Endodermal cell (in vitro differentiated cells): ENCODE data around the gene PFN3. TPM values are rescaled to one million over a fixed set of nuclear protein-coding genes. Genes with fewer than 3 reads are reported as not detected.
A peak's percentile ranks its signal among the peaks of the same experiment; 100 is the strongest.

Experiments used
- DNase-seq: peaks from one replicate; pipeline ENCODE4 v3.0.0-alpha.2; 2017
- H3K27ac ChIP-seq: 2 replicates; pipeline ENCODE4 v1.5.1; 2013; ENCODE audit warnings: mild to moderate bottlenecking, low read depth, low read length, moderate library complexity
- H3K27me3 ChIP-seq: 2 replicates; pipeline ENCODE4 v1.6.1; 2013; ENCODE audit warnings: mild to moderate bottlenecking, low read length, moderate library complexity; ENCODE audit not compliant: insufficient read depth, control insufficient read depth, poor library complexity, severe bottlenecking
- H3K36me3 ChIP-seq: 2 replicates; pipeline ENCODE4 v1.7.0; 2013; ENCODE audit warnings: mild to moderate bottlenecking, low read length, moderate library complexity; ENCODE audit not compliant: control insufficient read depth, insufficient read depth
- H3K4me1 ChIP-seq: one replicate; pipeline ENCODE4 v1.7.0; 2013; ENCODE audit warnings: low read length; ENCODE audit not compliant: control insufficient read depth, insufficient read depth
- H3K4me3 ChIP-seq: 2 replicates; pipeline ENCODE4 v1.5.1; 2013; ENCODE audit warnings: mild to moderate bottlenecking, low read length, moderate library complexity
- H3K9ac ChIP-seq: 2 replicates; pipeline ENCODE4 v1.6.1; 2013; ENCODE audit warnings: mild to moderate bottlenecking, low read length, moderate library complexity; ENCODE audit not compliant: poor library complexity, severe bottlenecking; ENCODE audit errors: extremely low read depth
- H3K9me3 ChIP-seq: 2 replicates; pipeline ENCODE4 v1.6.1; 2013; ENCODE audit warnings: mild to moderate bottlenecking, low read length, moderate library complexity; ENCODE audit not compliant: control insufficient read depth
- H3K27ac Mint-ChIP-seq: 2 replicates; pipeline ENCODE4 v1.8.0; 2020; ENCODE audit warnings: mixed read lengths
- H3K27me3 Mint-ChIP-seq: 2 replicates; pipeline ENCODE4 v1.8.0; 2021; ENCODE audit warnings: mild to moderate bottlenecking, mixed read lengths; ENCODE audit not compliant: insufficient read depth
- H3K36me3 Mint-ChIP-seq: 2 replicates; pipeline ENCODE4 v1.8.0; 2020; ENCODE audit warnings: low read depth, mixed read lengths
- H3K4me1 Mint-ChIP-seq: 2 replicates; pipeline ENCODE4 v1.8.0; 2020; ENCODE audit warnings: mixed read lengths
- H3K4me3 Mint-ChIP-seq: 2 replicates; pipeline ENCODE4 v1.8.0; 2020; ENCODE audit warnings: mild to moderate bottlenecking, moderate library complexity, mixed read lengths
- H3K9me3 Mint-ChIP-seq: 2 replicates; pipeline ENCODE4 v1.8.0; 2020; ENCODE audit warnings: mild to moderate bottlenecking, mixed read lengths
- CTCF ChIP-seq: fragments of 200-600 bp; sonication (generic); conservative IDR thresholded peaks from 2 replicates; pipeline ENCODE4 v1.5.0; 2021; ENCODE audit warnings: antibody characterized with exemption, mild to moderate bottlenecking
- whole genome bisulfite sequencing, 2 experiments: methylation state at CpG; one replicate each; pipeline versions ENCODE4 v1.1.5 to v1.1.7; 2013; ENCODE audit warnings: missing lambda C conversion rate in 2 of 2, mixed read lengths in 1 of 2; ENCODE audit not compliant: insufficient coverage in 1 of 2, insufficient read length in 1 of 2; 5-methylcytosine and 5-hydroxymethylcytosine counted together
- total RNA-seq, 2 donors: library from RNA; stranded (reverse); fragmentation: NEBNext Ultra II Directional in 1 of 2; extraction: Animal tissue kit (Norgen Biotek cat#: 25700) in 1 of 2; gene quantifications; 2 replicates in 1 of 2; 3 replicates in 1 of 2; pipeline ENCODE4 v1.2.1, GENCODE V29; 2021

Gene PFN3
- total RNA-seq, 2 donors from 2014 or later: not detected

- H3K4me3 ChIP-seq: no peak overlapping the region
- no peak for TF ChIP-seq CTCF
- 86 to 88% methylated on average over 5 of the region's 5 CpGs for WGBS, 2 experiments
- H3K27me3 Mint-ChIP-seq: no peaks in the 10 kb centered on the region
- no peaks in the 10 kb centered on the region for H3K27me3 ChIP-seq
- H3K36me3 Mint-ChIP-seq: no peaks in the 10 kb centered on the region
- no peak for DNase-seq
- no peak overlapping the region for H3K9ac ChIP-seq
- no peaks in the 10 kb centered on the region for H3K9me3 ChIP-seq
- peak overlapping the region; percentile 8 for H3K27ac Mint-ChIP-seq
- H3K9me3 Mint-ChIP-seq: no peaks in the 10 kb centered on the region
- H3K4me1 Mint-ChIP-seq: peaks cover 9% of the 10 kb centered on the region
- H3K4me3 Mint-ChIP-seq: no peak overlapping the region
- H3K4me1 ChIP-seq: no peaks in the 10 kb centered on the region
- no peak overlapping the region for H3K27ac ChIP-seq
- no peaks in the 10 kb centered on the region for H3K36me3 ChIP-seq
Measured at GRCh38 chr5:177374211-177374610, 26.2 kb downstream of the PFN3 start.

GRCh38 chr5:177373806-177374205, 26.7 kb downstream of the PFN3 start:
- Histone ChIP-seq H3K9ac (no peak overlapping the region), H3K36me3 (no peaks in the 10 kb centered on the region), H3K4me1 (no peaks in the 10 kb centered on the region), H3K27me3 (no peaks in the 10 kb centered on the region), H3K27ac (no peak overlapping the region), H3K9me3 (no peaks in the 10 kb centered on the region), H3K4me3 (no peak overlapping the region)
- DNase-seq: no peak
- no peaks in the 10 kb centered on the region for H3K9me3 Mint-ChIP-seq
- H3K27ac Mint-ChIP-seq: peak overlapping the region; percentile 8
- TF ChIP-seq CTCF: no peak
- no peak overlapping the region for H3K4me3 Mint-ChIP-seq
- H3K4me1 Mint-ChIP-seq: peaks cover 13% of the 10 kb centered on the region
- no peaks in the 10 kb centered on the region for H3K36me3 Mint-ChIP-seq
- peaks cover 3% of the 10 kb centered on the region for H3K27me3 Mint-ChIP-seq
- 50 to 77% methylated on average over 2 to 6 of the region's 6 CpGs for WGBS, 2 experiments

GRCh38 chr5:177372910-177373309, 27.6 kb downstream of the PFN3 start:
- Histone ChIP-seq H3K4me3 (no peak overlapping the region), H3K9ac (no peak overlapping the region), H3K27me3 (no peaks in the 10 kb centered on the region), H3K9me3 (no peaks in the 10 kb centered on the region), H3K4me1 (no peaks in the 10 kb centered on the region), H3K36me3 (no peaks in the 10 kb centered on the region), H3K27ac (no peak overlapping the region)
- no peak for DNase-seq
- Mint-ChIP-seq H3K4me1 (peaks cover 13% of the 10 kb centered on the region), H3K27me3 (peaks cover 12% of the 10 kb centered on the region), H3K4me3 (no peak overlapping the region), H3K9me3 (no peaks in the 10 kb centered on the region), H3K36me3 (no peaks in the 10 kb centered on the region), H3K27ac (no peak overlapping the region)
- 80 to 88% methylated on average over 1 to 6 of the region's 6 CpGs for WGBS, 2 experiments
- no peak for TF ChIP-seq CTCF
